ENCODE results near the gene ACSF2. TPM values are rescaled to one million over a fixed set of nuclear protein-coding genes. Genes with fewer than 3 reads are reported as not detected.
A peak's percentile ranks its signal among the peaks of the same experiment; 100 is the strongest.
"Not testable (repeated sequence)": the region's sequence is repeated elsewhere in the genome, so short reads cannot be mapped to it uniquely, and the experiment has no call there.

Gene ACSF2
- total RNA-seq, 2 donors from 2014 or later, result 49.0 to 111 TPM

DNA sequence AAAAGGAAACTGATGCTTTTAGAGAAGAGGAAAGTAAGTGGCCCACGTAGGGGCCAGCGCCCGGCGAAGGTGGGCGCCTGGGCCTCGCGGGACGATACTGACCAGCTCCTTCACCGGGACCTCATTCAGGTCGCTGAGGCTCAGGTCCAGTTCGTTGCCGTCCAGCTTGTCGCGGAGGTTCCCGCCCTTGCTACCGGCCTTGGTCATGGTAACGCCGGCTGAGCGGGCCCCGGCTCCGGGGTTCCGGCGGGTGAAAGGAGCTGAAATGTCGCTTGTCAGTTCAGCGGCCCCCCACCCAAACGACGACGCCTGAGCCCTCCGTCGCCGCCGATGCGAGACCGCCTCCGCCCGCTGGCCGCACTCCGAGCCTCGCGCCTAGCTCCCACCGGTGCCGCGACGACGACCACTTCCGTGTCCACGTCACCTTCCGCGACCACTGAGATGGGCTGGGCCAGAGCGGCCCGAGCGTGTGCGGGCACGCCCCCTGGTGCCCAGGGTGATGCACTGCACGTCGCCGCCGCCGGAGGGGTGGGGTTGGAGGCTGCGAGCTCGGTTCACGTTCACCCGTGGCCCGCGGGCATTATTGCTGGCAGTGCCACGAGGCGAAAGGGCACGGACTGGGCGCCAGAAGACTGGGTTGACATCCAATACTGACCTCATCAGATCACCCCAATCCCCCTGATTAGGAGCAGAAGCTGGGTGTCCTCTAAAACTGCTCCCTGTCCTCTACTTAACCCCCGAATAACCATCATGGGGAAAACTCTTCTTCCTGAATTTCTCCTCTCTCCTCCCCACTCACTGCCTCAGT, 28.7 kb upstream of the ACSF2 start, which contains the start of gene LRRC59:
Gene LRRC59, minus strand, starts transcription at position 413 of the 808 bp plus-strand sequence. Its CDS starts 206 bp downstream, at position 207.
- peaks cover 4 to 16% of the 10 kb centered on the region in 2 donors for H3K36me3 ChIP-seq
- no peaks in the 10 kb centered on the region for H3K27me3 ChIP-seq (replicated peaks; ENCODE audit: insufficient read depth)
- H3K4me1 ChIP-seq (replicated peaks), result peaks cover 12% of the 10 kb centered on the region
- intact Hi-C loops (cut with DNase I), result no loop called here
- peak within 1 kb of the TSS; percentile 51 to 72 for H3K27ac ChIP-seq
- 1% methylated on average over 45 of the region's 70 CpGs for WGBS
- H3K4me3 ChIP-seq, result peak within 1 kb of the TSS; percentile 78 to 86
- no peaks in the 10 kb centered on the region for H3K9me3 ChIP-seq
- TF ChIP-seq POLR2A (IDR thresholded peaks at IDR 0.05) (peak; percentile 47), POLR2AphosphoS5 (IDR thresholded peaks at IDR 0.05) (peak; percentile 92)
- TF ChIP-seq, protein P1, sequence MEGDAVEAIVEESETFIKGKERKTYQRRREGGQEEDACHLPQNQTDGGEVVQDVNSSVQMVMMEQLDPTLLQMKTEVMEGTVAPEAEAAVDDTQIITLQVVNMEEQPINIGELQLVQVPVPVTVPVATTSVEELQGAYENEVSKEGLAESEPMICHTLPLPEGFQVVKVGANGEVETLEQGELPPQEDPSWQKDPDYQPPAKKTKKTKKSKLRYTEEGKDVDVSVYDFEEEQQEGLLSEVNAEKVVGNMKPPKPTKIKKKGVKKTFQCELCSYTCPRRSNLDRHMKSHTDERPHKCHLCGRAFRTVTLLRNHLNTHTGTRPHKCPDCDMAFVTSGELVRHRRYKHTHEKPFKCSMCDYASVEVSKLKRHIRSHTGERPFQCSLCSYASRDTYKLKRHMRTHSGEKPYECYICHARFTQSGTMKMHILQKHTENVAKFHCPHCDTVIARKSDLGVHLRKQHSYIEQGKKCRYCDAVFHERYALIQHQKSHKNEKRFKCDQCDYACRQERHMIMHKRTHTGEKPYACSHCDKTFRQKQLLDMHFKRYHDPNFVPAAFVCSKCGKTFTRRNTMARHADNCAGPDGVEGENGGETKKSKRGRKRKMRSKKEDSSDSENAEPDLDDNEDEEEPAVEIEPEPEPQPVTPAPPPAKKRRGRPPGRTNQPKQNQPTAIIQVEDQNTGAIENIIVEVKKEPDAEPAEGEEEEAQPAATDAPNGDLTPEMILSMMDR (IDR thresholded peaks at IDR 0.05), result peak; percentile 89 to 98 (median 96)
- DNase-seq (ENCODE audit: low spot score), result peak; percentile 76

DNA sequence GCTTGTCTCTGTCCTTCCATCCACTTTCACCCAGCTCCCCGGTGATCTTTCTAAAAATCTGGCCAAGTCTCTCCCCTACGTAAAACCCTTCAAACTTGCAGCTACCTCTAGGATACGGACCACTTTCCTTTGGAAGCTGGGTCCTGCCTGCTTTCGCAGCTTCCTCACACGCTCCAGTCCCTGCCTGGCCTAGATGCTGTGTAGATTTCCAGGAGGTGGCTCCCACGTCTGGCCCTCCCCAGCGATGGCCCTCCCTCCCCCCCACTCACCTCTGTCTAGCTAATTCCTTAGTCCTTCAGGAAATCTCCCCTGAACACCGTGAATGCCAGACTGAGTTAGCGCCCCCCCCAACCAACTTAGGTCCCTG, 28.1 kb upstream of the ACSF2 start:
- Histone ChIP-seq H3K27me3 (replicated peaks; ENCODE audit: insufficient read depth) (no peaks in the 10 kb centered on the region), H3K9me3 (no peaks in the 10 kb centered on the region), H3K4me3 (no peak overlapping the region), H3K36me3 (peaks cover 0 to 10% of the 10 kb centered on the region in 2 donors), H3K4me1 (replicated peaks) (peaks cover 12% of the 10 kb centered on the region), H3K27ac (no peak overlapping the region)
- intact Hi-C loops (cut with DNase I), result no loop called here
- no peak for TF ChIP-seq POLR2A (IDR thresholded peaks at IDR 0.05)
- TF ChIP-seq, protein P1 (IDR thresholded peaks at IDR 0.05), result no peak
- TF ChIP-seq POLR2AphosphoS5 (IDR thresholded peaks at IDR 0.05), result no peak
- DNase-seq (ENCODE audit: low spot score), result no peak
- 59% methylated on average over 9 of the region's 9 CpGs for WGBS

DNA sequence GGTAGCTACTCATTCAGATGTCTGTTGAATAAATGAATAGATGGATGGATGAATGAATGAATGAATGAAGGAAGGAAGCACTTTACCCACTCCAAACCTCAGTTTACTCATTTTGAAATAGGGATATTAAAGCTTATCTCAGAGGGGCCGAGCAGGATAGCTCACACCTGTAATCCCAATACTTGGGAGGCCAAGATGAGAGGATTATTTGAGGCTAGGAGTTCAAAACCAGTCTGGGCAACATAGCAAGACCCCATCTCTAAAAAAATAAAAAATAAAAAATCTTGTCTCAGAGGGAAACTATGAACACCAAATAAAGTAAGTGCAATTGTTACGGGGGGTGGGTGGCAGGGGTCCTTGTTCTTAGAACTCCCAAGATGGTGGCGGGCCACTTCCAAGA, 27.3 kb upstream of the ACSF2 start:
- peaks cover 12% of the 10 kb centered on the region for H3K4me1 ChIP-seq (replicated peaks)
- DNase-seq (ENCODE audit: low spot score); H3K36me3 ChIP-seq; H3K27me3 ChIP-seq (replicated peaks; ENCODE audit: insufficient read depth); H3K27ac ChIP-seq; intact Hi-C loops (cut with DNase I); H3K9me3 ChIP-seq; H3K4me3 ChIP-seq: not testable (repeated sequence)
- 97% methylated on average over 3 of the region's 3 CpGs for WGBS

DNA sequence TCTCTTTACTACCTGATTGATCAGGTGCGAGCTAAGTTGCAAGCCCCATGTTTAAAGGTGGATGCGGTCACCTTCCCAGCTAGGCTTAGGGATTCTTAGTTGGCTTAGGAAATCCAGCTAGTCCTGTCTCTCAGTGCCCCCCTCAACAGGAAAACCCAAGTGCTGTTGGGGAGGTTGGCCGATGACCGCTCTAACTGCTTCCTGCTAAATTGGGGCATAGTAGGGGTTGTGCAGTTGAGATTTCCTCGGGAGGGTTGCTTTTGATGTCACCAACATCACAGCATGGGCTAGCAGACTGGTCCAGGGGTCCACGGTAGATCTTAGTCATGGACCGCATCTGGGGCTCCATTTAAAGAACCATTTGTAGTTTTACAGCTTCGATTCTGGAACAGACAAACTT, 26.4 kb upstream of the ACSF2 start:
- intact Hi-C loops (cut with DNase I); H3K36me3 ChIP-seq; DNase-seq (ENCODE audit: low spot score); H3K9me3 ChIP-seq; H3K27me3 ChIP-seq (replicated peaks; ENCODE audit: insufficient read depth); H3K4me3 ChIP-seq; H3K27ac ChIP-seq: not testable (repeated sequence)
- 89% methylated on average over 8 of the region's 8 CpGs for WGBS
- H3K4me1 ChIP-seq (replicated peaks), result peaks cover 12% of the 10 kb centered on the region

DNA sequence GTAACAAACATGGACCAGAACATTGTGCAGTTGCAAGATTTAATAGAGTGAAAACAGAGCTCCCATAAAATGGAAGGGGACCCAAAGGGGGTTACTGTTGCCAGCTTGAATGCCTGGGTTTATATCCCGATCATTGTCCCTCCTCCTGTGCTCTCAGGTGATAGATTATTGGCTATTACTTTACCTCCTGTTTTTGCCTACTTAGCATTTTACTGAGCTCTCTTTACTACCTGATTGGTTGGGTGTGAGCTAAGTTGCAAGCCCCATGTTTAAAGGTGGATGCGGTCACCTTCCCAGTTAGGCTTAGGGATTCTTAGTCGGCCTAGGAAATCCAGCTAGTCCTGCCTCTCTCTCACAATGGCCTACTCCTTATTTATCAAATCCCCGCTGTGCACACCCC, 20.7 kb upstream of the ACSF2 start:
- H3K9me3 ChIP-seq; H3K27ac ChIP-seq; H3K4me1 ChIP-seq (replicated peaks); H3K27me3 ChIP-seq (replicated peaks; ENCODE audit: insufficient read depth); H3K4me3 ChIP-seq; DNase-seq (ENCODE audit: low spot score); intact Hi-C loops (cut with DNase I); H3K36me3 ChIP-seq: not testable (repeated sequence)
- 74% methylated on average over 4 of the region's 4 CpGs for WGBS

DNA sequence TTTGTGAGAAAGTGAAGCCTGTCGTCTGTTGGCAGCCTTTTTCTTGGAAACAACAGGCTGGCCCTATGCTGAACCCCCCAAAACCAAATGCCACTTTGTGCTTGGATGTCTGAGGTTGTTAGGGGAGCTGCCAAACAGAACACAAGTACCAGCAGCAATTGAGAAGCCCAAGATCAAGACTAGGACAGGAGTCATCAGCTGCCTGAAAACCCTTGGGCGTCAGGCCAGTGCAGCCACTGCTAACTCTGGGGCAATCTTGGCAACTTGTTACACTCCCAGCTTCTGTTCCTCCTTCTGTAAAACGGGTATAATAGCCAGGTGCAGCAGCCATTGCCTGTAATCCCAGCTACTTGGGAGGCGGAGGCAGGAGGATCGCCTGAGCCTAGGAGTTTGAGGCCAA, 19.4 kb upstream of the ACSF2 start:
- Histone ChIP-seq H3K4me1 (replicated peaks) (no peaks in the 10 kb centered on the region), H3K27me3 (replicated peaks; ENCODE audit: insufficient read depth) (no peaks in the 10 kb centered on the region), H3K4me3 (no peak overlapping the region), H3K36me3 (no peaks in the 10 kb centered on the region), H3K27ac (no peak overlapping the region), H3K9me3 (no peaks in the 10 kb centered on the region)
- TF ChIP-seq POLR2AphosphoS5 (IDR thresholded peaks at IDR 0.05) (no peak), POLR2A (IDR thresholded peaks at IDR 0.05) (no peak)
- TF ChIP-seq, protein P1 (IDR thresholded peaks at IDR 0.05), result no peak
- DNase-seq (ENCODE audit: low spot score), result no peak
- intact Hi-C loops (cut with DNase I), result no loop called here
- 73% methylated on average over 5 of the region's 5 CpGs for WGBS
